DMS114 treated with DMSO at 0.1 percent for 48 hours (cell line): ENCODE measurements around the gene TTLL10.

Source experiments
- DNase-seq: peaks from one replicate; lab custom pipeline; 2025; ENCODE audit not compliant: unreplicated experiment; lab: John Stamatoyannopoulos, UW

Gene TTLL10

DNA sequence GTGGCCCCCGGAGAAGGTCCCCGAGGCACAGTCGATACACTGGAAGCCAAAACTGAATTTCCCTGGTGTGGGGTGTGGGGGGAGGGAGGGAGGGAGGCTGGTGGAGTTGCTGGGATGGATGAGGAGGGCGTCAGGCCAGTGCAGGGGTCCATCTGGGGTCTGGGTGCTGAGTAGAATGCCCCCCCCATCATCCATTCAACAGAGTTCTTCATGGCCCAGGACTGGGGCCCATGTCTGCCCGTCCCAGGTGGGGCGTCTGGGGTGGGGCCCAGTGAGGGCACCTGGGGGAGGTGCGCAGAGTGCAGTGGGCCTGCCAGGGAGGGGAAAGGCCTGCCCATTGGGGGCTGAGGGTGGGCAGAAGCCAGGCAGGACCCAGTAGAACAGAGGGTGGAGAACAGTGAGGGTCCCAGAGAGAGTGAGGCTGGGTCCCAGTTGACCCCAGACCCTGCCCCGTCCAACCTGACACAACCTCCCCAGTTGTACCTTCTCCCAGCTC, 30.8 kb downstream of the TTLL10 start:
- DNase-seq, result no peak

DNA sequence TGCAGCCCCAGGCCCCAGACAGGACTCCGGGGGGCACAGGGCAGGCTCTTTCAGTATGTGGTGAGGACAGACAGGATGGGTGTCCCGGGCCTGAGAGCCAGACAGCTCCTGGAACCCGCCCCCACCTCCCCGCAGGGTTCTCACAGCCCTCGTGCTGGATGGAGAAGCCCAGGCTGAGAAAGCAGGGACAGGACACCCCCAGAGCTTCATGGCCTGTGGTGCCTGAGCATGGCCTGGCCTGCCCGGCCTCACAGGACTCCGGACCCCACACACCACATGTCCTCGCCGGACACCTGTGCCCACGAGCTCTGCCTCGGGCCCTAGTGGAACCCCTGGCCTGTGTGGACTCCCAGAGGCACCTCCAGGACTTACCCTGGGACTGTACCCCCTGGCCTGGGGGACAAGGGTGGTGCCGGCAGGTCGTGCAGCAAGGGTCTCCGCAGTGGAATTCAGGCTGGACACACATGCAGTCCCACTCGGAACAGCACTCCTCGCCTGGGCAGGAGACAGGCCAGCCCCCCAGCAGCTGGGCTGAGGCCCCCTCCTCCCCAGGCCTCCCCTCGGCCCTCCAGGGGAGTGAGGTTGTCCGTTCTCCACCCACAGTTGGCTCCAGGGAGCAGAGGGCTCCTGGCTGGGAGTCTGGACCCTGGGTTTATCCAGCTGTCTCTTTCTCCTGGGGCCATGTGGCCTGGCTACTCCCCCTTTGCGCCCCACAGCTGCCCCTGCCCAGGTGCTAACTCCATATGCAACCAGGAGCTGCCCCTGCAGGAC, 31.5 kb downstream of the TTLL10 start:
- DNase-seq, result no peak

DNA sequence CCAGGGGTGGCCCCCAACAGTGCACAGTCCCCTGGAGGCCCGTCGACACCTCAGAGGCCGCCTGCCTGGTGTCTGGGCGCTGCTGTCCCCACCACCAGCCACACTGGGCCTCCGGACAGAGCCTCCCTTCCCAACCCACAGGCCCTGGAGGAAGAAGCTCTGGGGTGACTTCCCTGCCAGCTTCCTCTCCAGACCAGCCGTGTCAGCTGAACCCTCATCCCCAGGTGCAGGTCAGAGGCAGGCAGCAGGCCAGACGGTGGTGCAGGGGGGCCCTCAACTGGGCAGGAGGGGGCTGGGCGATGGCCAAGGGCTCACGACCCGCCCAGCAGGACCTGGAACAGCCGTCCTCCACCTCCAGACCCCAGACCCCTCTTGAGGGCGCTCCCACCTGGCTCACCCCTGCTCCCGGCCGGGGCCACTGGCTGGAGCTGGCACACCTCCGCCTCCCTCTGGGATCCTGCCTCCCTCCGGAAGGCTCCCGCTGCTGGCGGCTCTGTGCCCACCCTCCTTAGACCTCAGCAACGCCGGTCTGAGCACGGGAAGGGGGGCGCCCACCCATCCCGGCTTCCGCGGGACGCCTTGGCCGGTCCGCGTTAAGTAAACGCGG, 32.2 kb downstream of the TTLL10 start:
- DNase-seq, result no peak

DNA sequence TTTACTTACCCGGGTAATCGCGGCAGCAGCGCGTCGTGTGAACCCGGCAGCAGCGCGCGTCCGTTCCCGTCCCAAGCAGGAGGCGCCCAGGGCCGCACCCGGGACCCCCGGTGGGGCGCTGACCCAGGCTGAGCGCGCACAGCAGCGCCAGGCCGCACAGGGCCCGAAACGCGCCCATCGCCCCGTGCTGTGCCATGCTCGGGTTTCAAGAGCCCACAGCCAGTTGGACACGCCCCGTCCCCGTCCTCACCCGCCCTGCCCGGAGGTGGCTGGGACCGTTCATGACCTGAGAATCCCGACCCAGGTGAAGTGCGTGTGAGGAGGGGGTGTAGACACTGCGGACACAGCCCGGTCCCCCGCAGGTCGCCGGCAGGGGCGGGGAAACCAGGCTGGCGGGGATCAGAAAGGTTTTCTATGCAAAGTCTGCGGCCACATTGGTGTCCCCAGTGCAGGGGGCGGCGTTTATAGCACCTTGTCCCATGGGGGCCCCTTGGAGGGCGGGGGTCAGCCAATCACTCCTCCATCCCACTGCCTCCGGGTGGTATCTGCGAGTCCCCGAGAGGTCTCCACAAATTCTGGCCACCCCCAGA, 32.8 kb downstream of the TTLL10 start, which contains the start of gene TNFRSF18:
TNFRSF18 (minus strand) TSS at position 217 of the 590 bp plus-strand sequence; CDS start at position 196, 21 bp downstream.
- no peak for DNase-seq

DNA sequence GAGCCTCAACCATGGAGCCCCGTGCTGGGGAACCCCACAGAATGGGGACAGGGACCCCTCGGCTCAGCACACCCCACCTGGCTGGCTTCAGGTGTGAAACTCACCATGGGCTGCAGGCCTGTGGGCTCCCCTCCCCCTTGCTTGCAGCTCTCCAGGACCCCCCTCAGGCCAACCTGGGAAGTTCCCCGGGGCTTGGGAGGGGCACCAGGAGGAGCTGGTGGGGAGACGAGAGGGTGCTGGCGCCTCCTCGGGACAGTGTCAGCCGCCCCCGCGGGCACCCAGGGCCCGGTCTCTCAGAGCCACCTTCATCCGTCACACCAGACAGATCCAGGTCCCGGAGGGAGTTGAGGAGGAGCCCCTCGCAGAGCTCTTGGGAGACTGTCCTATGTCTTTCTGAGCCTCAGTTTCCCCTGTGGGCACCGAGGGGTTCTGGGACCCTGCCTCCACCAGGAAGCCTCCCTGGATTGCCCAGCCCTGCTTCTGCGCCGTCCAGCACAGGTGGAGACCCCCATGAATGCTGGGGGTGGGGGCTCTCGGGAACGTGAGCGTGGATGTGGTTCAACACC, 33.4 kb downstream of the TTLL10 start:
- DNase-seq, result no peak

DNA sequence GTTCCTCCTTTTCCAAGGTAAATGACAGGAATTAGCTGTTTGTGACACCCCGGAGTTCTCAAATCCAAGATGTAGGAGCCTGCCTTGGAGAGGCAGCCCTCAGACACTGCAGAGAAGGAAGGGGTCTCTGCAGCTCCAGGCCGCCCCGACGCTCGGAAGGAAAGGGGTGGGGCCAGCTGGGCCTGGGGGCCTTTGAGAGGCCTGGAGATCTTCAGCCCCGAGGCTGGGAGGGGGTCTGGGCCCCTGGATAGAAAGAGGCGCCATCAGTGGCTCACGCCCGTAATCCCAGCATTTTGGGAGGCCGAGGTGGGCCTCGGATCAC, 33.9 kb downstream of the TTLL10 start:
- DNase-seq, result no peak

DNA sequence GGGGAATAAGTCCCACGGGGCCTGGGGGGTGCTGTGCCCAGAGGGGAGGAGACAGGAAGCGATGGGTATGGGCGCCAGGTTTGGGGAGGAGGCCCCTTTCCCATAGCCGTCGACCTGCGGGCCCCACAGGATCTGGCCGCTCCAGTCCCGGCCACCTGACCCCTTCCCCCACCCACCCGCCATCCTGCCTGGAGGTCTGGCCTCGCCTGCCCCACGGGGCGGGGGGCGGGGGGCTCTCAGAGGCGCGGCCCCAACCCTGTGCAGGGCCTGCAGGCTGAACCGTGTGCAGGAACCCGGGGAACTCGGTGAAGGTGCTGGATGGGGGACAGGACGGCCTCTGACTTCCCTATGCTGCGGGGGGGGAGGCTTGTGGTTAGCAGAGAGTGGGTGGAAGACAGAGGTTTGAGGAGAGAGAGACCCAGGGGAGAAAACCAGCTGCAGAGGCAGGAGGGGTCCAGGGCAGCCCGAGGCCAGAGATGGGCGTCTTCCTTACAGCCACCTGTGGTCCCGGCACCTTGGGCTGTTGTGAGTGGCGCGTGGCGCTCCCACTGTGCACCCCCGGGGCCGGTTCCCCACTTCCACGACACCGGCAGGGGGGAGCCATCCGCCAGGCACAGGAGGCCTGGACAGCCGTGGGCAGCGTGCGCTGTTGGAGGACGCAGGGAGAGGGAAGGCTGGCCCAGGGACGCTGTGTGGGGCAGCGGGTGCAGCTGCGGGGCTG, 35.2 kb downstream of the TTLL10 start:
- no peak for DNase-seq

DNA sequence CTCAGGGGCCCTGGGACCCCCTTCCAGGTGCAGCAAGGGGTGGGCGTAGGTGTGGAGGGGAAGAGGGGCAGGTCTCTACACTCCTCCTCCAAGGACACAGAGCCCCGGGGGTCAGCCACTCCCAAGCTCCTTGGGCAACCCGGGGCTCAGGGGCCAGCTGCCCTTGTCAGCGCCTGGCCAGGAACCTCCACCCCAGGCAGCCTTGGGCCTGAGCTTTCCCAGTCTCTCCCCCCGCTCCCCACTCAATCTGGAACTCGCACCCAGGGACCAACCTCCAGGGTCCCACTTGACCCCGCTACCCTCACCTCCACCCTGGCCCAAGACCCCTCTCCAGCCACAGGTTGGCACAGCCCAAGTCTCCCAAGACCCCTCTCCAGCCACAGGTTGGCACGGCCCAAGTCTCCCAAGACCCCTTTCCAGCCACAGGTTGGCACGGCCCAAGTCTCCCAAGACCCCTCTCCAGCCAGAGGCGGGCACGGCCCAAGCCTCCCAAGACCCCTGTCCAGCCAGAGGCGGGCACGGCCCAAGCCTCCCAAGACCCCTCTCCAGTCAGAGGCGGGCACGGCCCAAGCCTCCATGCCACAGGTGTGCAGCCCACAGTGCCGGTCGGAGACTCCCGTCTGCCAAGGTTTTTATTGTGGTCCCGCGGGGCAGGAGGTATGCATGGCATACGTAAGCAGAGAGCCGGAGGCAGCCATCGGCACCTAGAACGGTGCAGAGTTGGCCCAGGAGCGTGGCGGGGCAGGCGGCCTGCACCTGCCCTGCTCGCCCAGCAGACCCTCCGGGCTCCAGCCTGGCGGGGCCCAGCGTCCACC, 37.3 kb downstream of the TTLL10 start:
- DNase-seq, result no peak

DNA sequence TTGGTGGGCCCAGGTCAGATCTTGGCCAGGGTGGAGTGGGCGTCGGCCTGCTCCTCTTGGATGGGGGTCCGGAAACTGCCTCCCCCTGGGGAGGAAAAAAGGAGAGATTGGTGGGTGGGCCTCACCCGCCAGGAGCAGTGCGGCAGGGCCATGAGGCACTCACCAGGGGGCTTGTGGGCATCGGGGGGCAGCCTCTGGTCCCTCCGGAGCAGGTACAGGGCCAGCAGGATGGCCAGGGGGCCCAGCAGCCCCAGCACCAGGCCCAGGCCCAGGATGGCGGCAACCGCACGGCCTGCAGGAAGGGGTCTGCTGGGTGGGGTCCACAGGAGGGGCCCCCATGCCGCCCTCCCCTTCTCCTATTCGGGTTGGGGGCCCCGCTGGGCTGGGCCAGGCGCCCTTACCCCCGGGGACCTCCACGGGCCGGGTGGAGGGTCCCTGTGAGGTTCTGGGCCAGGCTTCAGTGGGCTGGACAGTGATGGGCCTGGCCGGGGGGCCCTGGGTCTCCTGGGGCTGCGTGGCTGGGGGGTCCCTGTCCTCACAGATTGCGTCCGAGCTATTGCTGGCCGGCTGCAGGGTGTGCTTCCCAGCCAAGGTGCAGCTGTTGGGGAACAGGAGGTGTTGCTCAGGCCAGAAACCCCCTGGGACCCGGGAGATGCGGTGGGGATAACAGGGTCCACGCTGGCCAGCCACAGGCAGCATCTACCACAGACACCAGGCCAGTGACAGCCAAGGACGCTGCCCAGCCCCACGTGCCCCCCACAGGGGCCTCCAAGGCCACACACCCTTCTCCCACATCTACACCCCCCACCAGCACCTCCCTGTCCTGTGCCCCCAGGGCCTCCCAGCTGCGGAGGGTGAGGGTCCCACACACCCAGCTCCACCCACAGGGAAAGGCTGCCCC, 38.1 kb downstream of the TTLL10 start:
- DNase-seq, result no peak

DNA sequence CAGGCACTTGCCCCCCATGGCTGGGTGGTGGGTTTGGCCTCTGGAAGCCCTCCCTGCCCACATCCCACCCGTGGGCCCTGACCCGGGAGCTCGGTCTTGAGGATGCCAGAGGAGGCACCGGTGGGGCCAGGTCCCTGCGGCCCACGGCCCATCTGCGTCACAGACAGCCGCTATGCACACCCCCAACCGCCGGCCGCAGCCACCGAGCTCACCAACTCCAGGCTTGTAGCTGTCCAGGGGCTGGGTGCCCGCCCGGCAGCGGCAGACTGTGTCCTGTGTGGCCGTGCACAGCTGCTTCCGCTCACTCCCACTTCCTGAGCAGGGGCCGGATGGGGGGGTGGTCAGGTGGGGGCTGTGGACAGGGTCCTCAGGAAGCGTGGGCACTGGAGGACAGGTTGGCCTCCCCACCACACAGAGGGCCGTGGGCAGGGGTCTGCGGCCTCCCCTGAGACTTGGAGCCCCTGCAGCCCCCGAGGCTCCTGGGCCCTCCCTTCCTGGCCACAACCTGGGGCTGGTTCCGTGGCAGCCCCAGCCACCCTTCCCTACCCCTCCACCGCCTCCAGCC, 39.2 kb downstream of the TTLL10 start:
- no peak for DNase-seq

DNA sequence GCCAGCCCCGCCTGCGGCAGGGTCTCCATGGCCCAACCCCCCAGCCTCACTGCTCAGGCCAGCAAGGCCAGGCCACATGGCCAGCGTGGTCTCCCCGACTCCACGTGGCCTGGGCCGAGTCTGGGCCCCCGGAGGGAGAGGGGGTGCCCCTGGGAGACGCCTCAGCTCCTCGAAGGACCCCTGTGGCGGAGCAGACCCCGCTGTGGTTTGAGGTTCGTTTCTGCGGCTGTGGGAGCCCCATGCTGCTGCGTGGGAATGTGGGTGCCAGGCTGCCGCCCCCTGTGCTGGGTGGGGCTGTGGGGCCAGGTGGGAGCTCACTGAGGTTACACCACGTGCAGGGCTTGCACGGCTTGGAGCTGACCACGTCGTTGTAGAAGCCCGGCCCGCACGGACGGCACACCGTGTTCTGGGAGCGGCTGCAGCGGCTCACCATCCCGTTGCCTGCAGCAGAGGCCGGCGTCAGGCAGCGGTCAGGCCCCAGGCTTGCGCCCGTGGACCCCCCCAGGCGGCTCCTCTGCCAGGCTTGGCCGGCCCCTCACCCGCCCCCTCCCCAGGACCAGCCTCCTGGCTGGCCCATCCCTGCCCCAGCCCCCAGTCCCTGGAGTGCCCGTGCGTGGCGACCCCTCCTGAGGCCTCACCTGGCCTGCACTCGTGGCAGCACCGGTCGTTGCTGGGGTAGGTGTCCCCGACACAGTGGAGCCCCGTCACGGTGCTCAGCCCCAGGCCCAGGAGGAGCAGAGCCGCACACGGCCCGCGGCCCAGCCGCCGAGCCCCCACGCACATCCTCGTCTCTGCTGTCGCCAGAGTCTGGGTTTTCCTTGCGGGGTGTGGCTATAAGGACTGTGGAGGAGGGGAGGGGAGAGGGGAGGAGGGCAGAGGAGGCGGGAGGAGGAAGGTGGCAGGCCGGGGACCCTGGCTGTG, 39.9 kb downstream of the TTLL10 start, which contains the start of gene TNFRSF4:
TNFRSF4 (minus strand) TSS at position 809 of the 921 bp plus-strand sequence; CDS start at position 783, 26 bp downstream.
- DNase-seq, result no peak

DNA sequence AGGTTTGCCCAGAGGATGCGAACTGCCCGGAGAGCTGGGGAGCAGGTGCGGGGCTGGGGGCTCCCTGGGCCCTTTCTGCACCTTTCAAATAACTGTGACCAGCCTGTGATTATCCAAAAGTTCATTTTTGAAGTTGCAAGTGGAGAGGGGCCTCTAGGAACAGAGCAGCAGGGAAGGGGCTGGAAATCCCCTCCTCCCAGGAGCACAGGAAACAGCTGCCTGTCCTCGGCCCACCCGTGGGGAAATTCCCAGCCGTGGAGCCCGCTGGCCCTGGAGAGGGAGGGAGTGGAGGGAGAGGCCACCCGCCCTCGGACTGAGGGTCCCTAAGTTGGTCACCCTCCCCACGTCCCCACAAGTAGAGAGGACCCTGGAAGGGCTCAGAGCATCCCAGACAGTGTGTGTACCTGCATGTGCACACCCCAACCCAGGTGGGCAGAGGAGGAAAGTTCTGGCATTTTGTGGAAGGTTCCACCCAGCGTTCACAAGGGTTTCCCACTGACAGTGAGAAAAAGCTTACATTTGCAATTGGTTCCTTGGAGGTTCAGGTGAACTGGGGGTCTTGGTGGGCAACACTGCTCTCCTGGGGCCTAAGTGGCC, 41.5 kb downstream of the TTLL10 start:
- no peak for DNase-seq

DNA sequence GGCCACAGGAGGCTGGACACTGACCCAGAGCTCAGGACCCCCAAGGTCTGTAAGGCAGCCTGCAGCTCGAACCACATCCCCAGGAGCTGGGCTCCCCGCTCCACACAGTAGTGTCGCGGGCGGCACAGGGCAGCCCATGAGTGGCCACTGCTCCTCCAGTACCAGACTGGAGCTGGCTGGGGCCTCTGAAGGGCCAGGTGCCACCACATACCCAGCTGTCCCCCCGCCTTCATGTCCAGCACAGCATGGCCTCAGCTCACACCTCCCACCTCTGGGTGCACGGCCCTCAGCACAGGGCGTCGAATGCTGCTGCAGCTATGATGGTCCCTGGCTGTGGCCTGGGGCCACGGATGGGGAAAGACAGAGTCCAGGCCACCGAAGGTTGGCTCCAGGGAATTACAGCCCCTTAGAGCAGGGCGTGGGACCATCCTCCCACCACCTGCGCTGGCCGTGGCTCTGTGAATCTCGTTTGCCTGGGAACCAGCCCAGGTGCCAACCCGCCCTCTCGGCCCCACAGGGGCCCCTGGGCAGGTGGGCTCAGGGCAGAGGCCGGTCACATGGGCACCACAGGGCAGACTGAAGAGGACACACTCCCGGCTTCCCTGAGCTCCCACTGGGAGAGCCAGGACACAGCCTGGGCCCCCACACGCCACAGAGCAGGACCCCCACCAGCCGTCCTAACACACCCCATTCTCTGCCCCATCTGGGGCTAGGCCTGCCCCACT, 42.4 kb downstream of the TTLL10 start:
- DNase-seq, result no peak

DNA sequence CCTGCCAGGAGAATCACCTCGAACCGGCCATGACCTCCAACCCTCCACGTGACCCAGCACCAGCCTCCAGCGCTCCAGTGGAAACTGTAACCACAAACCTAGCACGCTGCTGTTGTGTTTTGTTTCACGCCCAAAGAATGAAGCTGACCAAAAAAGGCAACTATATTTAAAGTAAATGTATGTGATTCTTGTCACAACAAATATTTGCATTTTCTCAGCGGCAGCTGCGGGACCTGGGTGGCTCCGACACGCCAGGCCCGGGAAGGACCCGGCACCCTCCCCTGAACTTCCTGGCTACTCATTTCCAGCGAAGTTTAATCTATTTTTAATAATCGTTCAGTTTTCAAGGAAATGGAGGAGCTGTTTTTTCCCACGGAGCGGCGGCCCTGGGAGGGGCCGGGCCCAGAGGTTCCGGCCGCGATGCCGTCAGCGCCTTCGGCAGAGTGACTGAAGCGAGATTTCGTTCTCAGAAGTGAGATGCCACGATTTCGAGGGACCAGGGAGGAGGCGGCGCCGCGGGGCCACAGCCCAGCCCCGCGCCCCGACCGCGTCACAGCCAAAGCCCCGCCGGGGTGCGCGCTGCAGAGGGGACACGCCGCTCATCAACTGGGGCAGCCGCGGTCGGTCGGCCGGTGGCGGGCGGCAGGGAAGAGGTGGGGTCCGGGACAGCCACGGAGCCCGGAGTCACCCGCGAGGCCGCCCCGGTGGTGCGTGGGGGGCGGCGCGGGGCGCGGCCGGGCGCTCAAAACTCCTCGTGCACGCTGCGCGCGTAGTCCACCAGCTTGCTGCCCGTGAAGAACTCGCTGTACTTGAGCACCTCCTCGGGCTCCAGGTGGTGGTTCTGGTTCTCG, 43.3 kb downstream of the TTLL10 start:
- no peak for DNase-seq

DNA sequence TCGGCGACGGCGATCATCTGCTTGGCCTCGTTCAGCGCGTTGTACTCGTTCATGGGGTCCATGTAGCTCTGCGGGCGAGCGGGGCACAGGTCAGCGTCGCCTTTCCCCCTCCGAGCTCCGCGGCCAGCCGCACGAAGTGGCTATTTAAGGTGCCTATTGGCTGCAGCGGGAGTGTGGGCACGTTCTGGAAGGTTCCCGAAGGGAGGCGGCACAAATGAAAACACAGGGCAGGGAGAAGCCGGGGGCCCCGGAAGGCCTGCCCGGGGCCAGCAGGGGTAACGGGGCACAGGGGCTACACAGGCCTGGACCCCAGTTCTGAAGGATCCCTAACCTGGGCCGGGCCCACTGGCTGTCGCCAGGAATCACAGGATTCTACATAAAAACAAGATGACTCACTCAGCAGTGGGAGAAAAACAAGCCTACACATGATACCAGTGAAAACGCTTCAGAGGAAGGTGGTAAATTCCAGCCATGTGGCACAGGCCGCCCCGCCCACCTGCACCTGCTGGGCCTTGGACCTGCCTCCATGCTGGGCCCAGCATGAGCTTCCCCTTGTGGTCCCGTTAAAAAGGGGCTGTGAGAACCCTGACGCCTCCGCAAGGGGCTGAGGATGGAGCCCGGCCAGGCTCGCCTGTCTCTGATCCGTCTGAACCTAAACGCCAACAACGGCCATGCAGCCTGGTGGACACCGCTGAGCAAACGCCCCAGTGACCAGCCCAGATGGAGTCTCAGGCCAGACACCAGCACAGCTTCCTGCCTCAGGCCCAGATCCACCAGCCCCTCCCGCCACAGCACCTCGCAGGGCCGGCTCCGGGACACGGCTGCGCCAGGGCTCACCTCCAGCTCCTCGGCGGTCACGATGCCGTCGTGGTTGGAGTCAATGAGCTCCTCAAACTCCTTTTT, 44.2 kb downstream of the TTLL10 start:
- DNase-seq, result no peak
